GM03348 (cell line): ENCODE results near the gene HIP1.

ENCODE experiments used
- DNase-seq: peaks from one replicate; pipeline ENCODE4 v3.0.0; 2012; ENCODE audit warnings: low spot score

Gene HIP1

GRCh38 chr7:75669579-75669978 is 69.2 kb downstream of the HIP1 start:
- DNase-seq: no peak

- DNase-seq: no peak
These were observed 70.8 kb downstream of the HIP1 start for GRCh38 chr7:75667938-75668337.

- DNase-seq: no peak
These were observed 75.3 kb downstream of the HIP1 start for GRCh38 chr7:75663302-75663907.

GRCh38 chr7:75662579-75663301 is 76.0 kb downstream of the HIP1 start:
- DNase-seq: no peak

GRCh38 chr7:75660566-75661215 is 78.0 kb downstream of the HIP1 start:
- DNase-seq: no peak

GRCh38 chr7:75658802-75659201 is 79.9 kb downstream of the HIP1 start:
- no peak for DNase-seq

GRCh38 chr7:75658369-75658768 is 80.4 kb downstream of the HIP1 start:
- DNase-seq: no peak

- DNase-seq: no peak
These were observed 80.9 kb downstream of the HIP1 start for GRCh38 chr7:75657866-75658265.

GRCh38 chr7:75656740-75657139 is 82.0 kb downstream of the HIP1 start:
- DNase-seq: no peak

- no peak for DNase-seq
These were observed 83.2 kb downstream of the HIP1 start for GRCh38 chr7:75655536-75655935.

GRCh38 chr7:75654855-75655254 is 83.9 kb downstream of the HIP1 start:
- DNase-seq: no peak

GRCh38 chr7:75653651-75654050 is 85.1 kb downstream of the HIP1 start:
- no peak for DNase-seq

GRCh38 chr7:75652788-75653187 is 86.0 kb downstream of the HIP1 start:
- no peak for DNase-seq

- no peak for DNase-seq
These were observed 88.1 kb downstream of the HIP1 start for GRCh38 chr7:75650681-75651080.

GRCh38 chr7:75650062-75650461 is 88.7 kb downstream of the HIP1 start:
- no peak for DNase-seq

GRCh38 chr7:75649462-75649861 is 89.3 kb downstream of the HIP1 start:
- DNase-seq: no peak

GRCh38 chr7:75647709-75648438 is 90.9 kb downstream of the HIP1 start:
- no peak for DNase-seq

- no peak for DNase-seq
These were observed 92.1 kb downstream of the HIP1 start for GRCh38 chr7:75646571-75647102.

- DNase-seq: no peak
These were observed 93.2 kb downstream of the HIP1 start for GRCh38 chr7:75645570-75645969.

- no peak for DNase-seq
These were observed 94.2 kb downstream of the HIP1 start for GRCh38 chr7:75644589-75644988.

- peak; percentile 65 for DNase-seq
These were observed 95.8 kb downstream of the HIP1 start for GRCh38 chr7:75642810-75643486.

GRCh38 chr7:75640201-75640600 is 98.5 kb downstream of the HIP1 start:
- no peak for DNase-seq
